ENCODE data around the gene PROK1. TPM values are rescaled to one million over a fixed set of nuclear protein-coding genes. Genes with fewer than 3 reads are reported as not detected.

PROK1 gene
- polyA plus RNA-seq, 2 of the 4 experiments (the other 2 are of a cell fraction) = not detected

- TF ChIP-seq RARB (CRISPR knock-in tag; IDR thresholded peaks at IDR 0.05) (no peak), RNF2 (IDR thresholded peaks at IDR 0.05; ENCODE audit: borderline replicate concordance, low read depth) (no peak), POLR2A (IDR thresholded peaks at IDR 0.05; ENCODE audit: low read length) (no peak), MAX (IDR thresholded peaks at IDR 0.05) (no peak), CEBPB (IDR thresholded peaks at IDR 0.05) (no peak), HEYL (CRISPR knock-in tag; IDR thresholded peaks at IDR 0.05) (no peak), ZNF302 (CRISPR knock-in tag; IDR thresholded peaks at IDR 0.05) (no peak), E2F6 (IDR thresholded peaks at IDR 0.05; ENCODE audit: borderline replicate concordance, low read depth) (no peak), CHD4 (IDR thresholded peaks at IDR 0.05; ENCODE audit: borderline replicate concordance) (no peak), PBX3 (IDR thresholded peaks at IDR 0.05) (no peak), TFCP2L1 (CRISPR knock-in tag; IDR thresholded peaks at IDR 0.05) (no peak), NR3C1 (IDR thresholded peaks at IDR 0.05) (no peak)
- Histone ChIP-seq H3K27ac (no peak overlapping the region; a peak in 1 of 6 replicates), H3K4me1 (peaks cover 16% of the 10 kb centered on the region), H3K9me3 (no peaks in the 10 kb centered on the region), H3K4me2 (no peak overlapping the region), H3K4me3 (no peak overlapping the region)
- FAIRE-seq (no peak), ATAC-seq (no peak), DNase-seq (ENCODE audit: low read depth in 1 of 2, low spot score in 1 of 2) (no peak)
- ChIA-PET CTCF (interaction anchor here (0.7 to 5.6 kb wide), 3 partner anchors 8 to 21 kb away, joined by 3 to 43 read pairs (median 7); no protein-coding TSS in a partner anchor), POLR2A (interaction anchor here (0.8 kb wide), 1 partner anchor 143 kb away, joined by 4 read pairs; the partner anchor contains the start of gene RBM15)
- 74% methylated on average over 12 of the region's 12 CpGs for WGBS (ENCODE audit: missing lambda C conversion rate)
Observed at GRCh38 chr1:110481968-110482623, 31.1 kb downstream of the PROK1 start.

GRCh38 chr1:110482662-110483307 is 31.8 kb downstream of the PROK1 start:
- WGBS (ENCODE audit: missing lambda C conversion rate) = 73% methylated on average over 10 of the region's 18 CpGs
- ATAC-seq (no peak; a peak in 1 of 6 replicates), DNase-seq (ENCODE audit: low read depth in 1 of 2, low spot score in 1 of 2) (no peak), FAIRE-seq (no peak)
- Histone ChIP-seq H3K9me3 (no peaks in the 10 kb centered on the region), H3K4me1 (peaks cover 16% of the 10 kb centered on the region), H3K4me3 (no peak overlapping the region), H3K4me2 (no peak overlapping the region), H3K27ac (no peak overlapping the region)
- ChIA-PET CTCF (interaction anchor here (0.7 to 5.6 kb wide), 4 partner anchors 9 to 170 kb away, joined by 3 to 43 read pairs (median 5); no protein-coding TSS in a partner anchor), POLR2A (interaction anchor here (0.8 kb wide), 1 partner anchor 144 kb away, joined by 4 read pairs; the partner anchor contains the start of gene RBM15)
- TF ChIP-seq ATOH8 (CRISPR knock-in tag; IDR thresholded peaks at IDR 0.05; ENCODE audit: low read depth) (no peak), MAFK (IDR thresholded peaks at IDR 0.05; ENCODE audit: partially characterized antibody) (no peak), SMC3 (IDR thresholded peaks at IDR 0.05) (no peak), FOSB (CRISPR knock-in tag; IDR thresholded peaks at IDR 0.05) (no peak), ESRRA (IDR thresholded peaks at IDR 0.05; ENCODE audit: borderline replicate concordance, low read length) (no peak), CTCF (IDR thresholded peaks at IDR 0.05) (no peak), RNF2 (IDR thresholded peaks at IDR 0.05; ENCODE audit: borderline replicate concordance, low read depth) (no peak), HDAC2 (IDR thresholded peaks at IDR 0.05) (no peak), KDM5A (IDR thresholded peaks at IDR 0.05) (no peak), ZC3H11A (IDR thresholded peaks at IDR 0.05) (no peak), CBX2 (IDR thresholded peaks at IDR 0.05; ENCODE audit: borderline replicate concordance, low read depth) (no peak), HOXB5 (CRISPR knock-in tag; IDR thresholded peaks at IDR 0.05) (no peak), HES2 (IDR thresholded peaks at IDR 0.05) (no peak), BHLHE40 (IDR thresholded peaks at IDR 0.05; ENCODE audit: low read depth, low read length) (no peak), ZNF302 (CRISPR knock-in tag; IDR thresholded peaks at IDR 0.05) (no peak), EP300 (IDR thresholded peaks at IDR 0.05) (no peak), NFE2L2 (conservative IDR thresholded peaks at IDR 0.05; ENCODE audit: low read length) (no peak), HMGXB4 (CRISPR knock-in tag; IDR thresholded peaks at IDR 0.05; ENCODE audit: borderline replicate concordance) (no peak), KDM1A (IDR thresholded peaks at IDR 0.05; ENCODE audit: low read depth) (no peak), PHF8 (IDR thresholded peaks at IDR 0.05; ENCODE audit: borderline replicate concordance, low read depth) (no peak)
